A549 (cell line): ENCODE results near the gene WDR45B. TPM values are rescaled to one million over a fixed set of nuclear protein-coding genes. Genes with fewer than 3 reads are reported as not detected.
"Not testable (repeated sequence)": the region's sequence is repeated elsewhere in the genome, so short reads cannot be mapped to it uniquely, and the experiment has no call there.

Experiments
- ATAC-seq, 2 experiments: fragments of 200-7000 bp in 1 of 2; fragments of >200 bp in 1 of 2; cut with Nextera tagmentation in 1 of 2; cut with Tn5 transposase in 1 of 2; 3 replicates each; pipeline versions ENCODE4 v1.8.0 to v1.9.1; 2018 to 2020; ENCODE audit warnings: mild to moderate bottlenecking in 1 of 2, moderate library complexity in 1 of 2
- CTCF ChIA-PET: fragments of 300-600 bp; sonication (Branson Sonifier 250); formaldehyde crosslinking; extraction: SDS; loops from one replicate; lab custom pipeline; 2021; ENCODE audit warnings: antibody characterized with exemption, inconsistent platforms; lab: Yijun Ruan, JAX
- POLR2A ChIA-PET: fragments of 350-600 bp; formaldehyde crosslinking; extraction: SDS; loops from one replicate; lab custom pipeline; 2021; ENCODE audit warnings: antibody characterized with exemption, inconsistent platforms; lab: Yijun Ruan, JAX
- DNase-seq, 2 experiments: peaks; one replicate each; pipeline versions ENCODE4 v3.0.0 to v3.0.0-alpha.2; 2011 to 2016; ENCODE audit warnings: low read depth in 1 of 2, low spot score in 1 of 2
- FAIRE-seq: peaks from 2 replicates; lab custom pipeline; 2011; peaks lifted over from hg19 to GRCh38; lab: Jason Lieb, UNC
- H3K27ac ChIP-seq, 2 experiments: fragments of >200 bp; sonication (Bioruptor Twin); formaldehyde crosslinking; 3 replicates each; pipeline ENCODE4 v1.5.1; 2016 to 2017
- H3K4me1 ChIP-seq: fragments of >200 bp; sonication (Bioruptor Twin); formaldehyde crosslinking; 3 replicates; pipeline ENCODE4 v1.6.1; 2016
- H3K4me2 ChIP-seq: fragments of >200 bp; sonication (Bioruptor Twin); formaldehyde crosslinking; 3 replicates; pipeline ENCODE4 v1.6.1; 2016
- H3K4me3 ChIP-seq: fragments of >200 bp; sonication (Bioruptor Twin); formaldehyde crosslinking; 3 replicates; pipeline ENCODE4 v1.5.1; 2016
- H3K9me3 ChIP-seq: fragments of >200 bp; sonication (Bioruptor Twin); formaldehyde crosslinking; 3 replicates; pipeline ENCODE4 v1.6.1; 2016
- BCL3 ChIP-seq: fragments of >200 bp; sonication (Bioruptor Twin); formaldehyde crosslinking; IDR thresholded peaks from 3 replicates; pipeline ENCODE4 v1.6.1; 2016
- BHLHE40 ChIP-seq: IDR thresholded peaks from 2 replicates; pipeline ENCODE4 v1.6.1; 2012; ENCODE audit warnings: low read depth, low read length, inconsistent platforms
- CBX2 ChIP-seq: fragments of 200-600 bp; sonication (generic); IDR thresholded peaks from 2 replicates; pipeline ENCODE4 v1.6.1; 2016; ENCODE audit warnings: low read depth, mild to moderate bottlenecking, borderline replicate concordance
- CBX8 ChIP-seq: fragments of 200-600 bp; sonication (generic); IDR thresholded peaks from 2 replicates; pipeline ENCODE4 v1.6.1; 2016
- CEBPB ChIP-seq, 2 experiments: fragments of >200 bp in 1 of 2; sonication (Bioruptor Twin) in 1 of 2; formaldehyde crosslinking in 1 of 2; IDR thresholded peaks; 2 replicates each; pipeline ENCODE4 v1.6.1; 2012 to 2016
- CHD4 ChIP-seq: fragments of 200-600 bp; sonication (generic); IDR thresholded peaks from 2 replicates; pipeline ENCODE4 v1.6.1; 2016; ENCODE audit warnings: antibody characterized with exemption, mild to moderate bottlenecking, borderline replicate concordance
- CTCF ChIP-seq: fragments of >200 bp; sonication (Bioruptor Twin); formaldehyde crosslinking; IDR thresholded peaks from 3 replicates; pipeline ENCODE4 v1.5.1; 2016
- EHMT2 ChIP-seq: fragments of 200-600 bp; sonication (generic); IDR thresholded peaks from 2 replicates; pipeline ENCODE4 v1.6.1; 2016; ENCODE audit warnings: antibody characterized with exemption, low read depth, mild to moderate bottlenecking, moderate library complexity
- FOSL2 ChIP-seq, 2 experiments: fragments of 450-650 bp in 1 of 2; fragments of >200 bp in 1 of 2; sonication (Bioruptor Twin) in 1 of 2; formaldehyde crosslinking; IDR thresholded peaks; 2 replicates each; pipeline versions ENCODE4 v1.5.0 to v1.6.1; 2016 to 2020; ENCODE audit warnings: mild to moderate bottlenecking in 1 of 2, moderate library complexity in 1 of 2
- HEYL ChIP-seq: fragments of 250-450 bp; sonication (Bioruptor Pico); IDR thresholded peaks from 2 replicates; pipeline ENCODE4 v1.8.0; 2021; ENCODE audit warnings: mild to moderate bottlenecking, moderate library complexity
- HMGXB4 ChIP-seq: fragments of 250-450 bp; sonication (Bioruptor Pico); IDR thresholded peaks from 2 replicates; pipeline ENCODE4 v1.5.0; 2021; ENCODE audit warnings: mild to moderate bottlenecking, moderate library complexity, borderline replicate concordance
- JUN ChIP-seq, 2 experiments: fragments of >200 bp; sonication (Bioruptor Twin); formaldehyde crosslinking; IDR thresholded peaks; 2 replicates in 1 of 2; 3 replicates in 1 of 2; pipeline ENCODE4 v1.6.1; 2016 to 2017
- MAFK ChIP-seq: fragments of 450-650 bp; IDR thresholded peaks from 2 replicates; pipeline ENCODE4 v1.6.1; 2014; ENCODE audit not compliant: partially characterized antibody
- MAZ ChIP-seq: fragments of 150-350 bp; IDR thresholded peaks from 2 replicates; pipeline ENCODE4 v1.6.1; 2014; ENCODE audit warnings: antibody characterized with exemption, low read depth, low read length, borderline replicate concordance
- NPAS2 ChIP-seq: fragments of 250-450 bp; sonication (Bioruptor Pico); IDR thresholded peaks from 2 replicates; pipeline ENCODE4 v1.8.0; 2022; ENCODE audit warnings: mild to moderate bottlenecking, moderate library complexity, borderline replicate concordance
- PHF8 ChIP-seq: fragments of 200-600 bp; sonication (generic); IDR thresholded peaks from 2 replicates; pipeline ENCODE4 v1.6.1; 2016; ENCODE audit warnings: low read depth, mild to moderate bottlenecking, antibody characterized with exemption, moderate library complexity, borderline replicate concordance
- RAD21 ChIP-seq, 2 experiments: fragments of >200 bp in 1 of 2; sonication (Bioruptor Twin) in 1 of 2; formaldehyde crosslinking in 1 of 2; IDR thresholded peaks in 1 of 2; conservative IDR thresholded peaks in 1 of 2; 2 replicates in 1 of 2; 3 replicates in 1 of 2; pipeline ENCODE4 v1.6.1; 2012 to 2018; ENCODE audit warnings: inconsistent platforms in 1 of 2
- RCOR1 ChIP-seq: fragments of 150-350 bp; IDR thresholded peaks from 2 replicates; pipeline ENCODE4 v1.6.1; 2014; ENCODE audit warnings: antibody characterized with exemption, low read length, low read depth
- RFX5 ChIP-seq: fragments of 450-650 bp; IDR thresholded peaks from 2 replicates; pipeline ENCODE4 v1.7.1; 2014; ENCODE audit warnings: antibody characterized with exemption, mild to moderate bottlenecking, moderate library complexity
- SMC3 ChIP-seq: fragments of >200 bp; sonication (Bioruptor Twin); formaldehyde crosslinking; IDR thresholded peaks from 3 replicates; pipeline ENCODE4 v1.6.1; 2018; ENCODE audit warnings: inconsistent platforms
- TP53 ChIP-seq: fragments of 250-450 bp; sonication (Bioruptor Pico); IDR thresholded peaks from 2 replicates; pipeline ENCODE4 v1.5.0; 2021; ENCODE audit warnings: mild to moderate bottlenecking, moderate library complexity
- ZC3H11A ChIP-seq: fragments of 450-650 bp; IDR thresholded peaks from 2 replicates; pipeline ENCODE4 v1.6.1; 2014; ENCODE audit warnings: antibody characterized with exemption, mild to moderate bottlenecking
- ZFP36 ChIP-seq: fragments of 450-650 bp; IDR thresholded peaks from 2 replicates; pipeline ENCODE4 v1.6.1; 2014; ENCODE audit warnings: borderline replicate concordance; ENCODE audit not compliant: partially characterized antibody
- WGBS: methylation state at CpG from one replicate; pipeline ENCODE4 v1.1.6; 2017; ENCODE audit errors: missing lambda C conversion rate; 5-methylcytosine and 5-hydroxymethylcytosine counted together
- polyA plus RNA-seq, 4 experiments: library from polyadenylated mRNA; depleted of rRNA in 3 of 4; stranded (reverse); fragments of >200 nt; fragmentation: RNase III in 1 of 4; extraction: RNeasy Plus Mini Kit Qiagen cat#74134 plus additional on column Dnase treatment in 1 of 4; gene quantifications; 2 replicates in 3 of 4; 3 replicates in 1 of 4; pipeline ENCODE4 v1.2.3, GENCODE V29; 2011 to 2017

WDR45B gene
- polyA plus RNA-seq, 2 of the 4 experiments (the other 2 are of a cell fraction), result 88.2 to 124 TPM

GRCh38 chr17:82586576-82587233 lies 61.5 kb downstream of the WDR45B start (continued):
- TF ChIP-seq BCL3 (no peak), JUN (IDR thresholded peaks at IDR 0.05) (0 out of 5 replicates have a peak, but pooled peaks of 1 of the 2 experiments have one; percentile 17), EHMT2 (no peak), MAFK (no peak), CHD4 (no peak), CBX8 (no peak), CBX2 (no peak), NPAS2 (CRISPR knock-in tag) (no peak)

- WGBS, result 88% methylated on average over 21 of the region's 23 CpGs
Measured at GRCh38 chr17:82585935-82586575, 62.2 kb downstream of the WDR45B start.

GRCh38 chr17:82583720-82584234 lies 64.5 kb downstream of the WDR45B start:
- TF ChIP-seq CTCF, result no peak
- TF ChIP-seq RAD21 (conservative IDR thresholded peaks at IDR 0.05 in 1 of 2, IDR thresholded peaks at IDR 0.05 in 1 of 2), result no peak
- TF ChIP-seq ZFP36, result no peak
- no peak for TF ChIP-seq CEBPB (IDR thresholded peaks at IDR 0.05)
- no peak for TF ChIP-seq PHF8
- no peak for TF ChIP-seq SMC3
- TF ChIP-seq HEYL (CRISPR knock-in tag), result no peak
- no peak for TF ChIP-seq MAZ
- TF ChIP-seq FOSL2 (IDR thresholded peaks at IDR 0.05), result no peak
- no peak for TF ChIP-seq FOSL2 (CRISPR knock-in tag; IDR thresholded peaks at IDR 0.05)
- TF ChIP-seq BHLHE40, result no peak
- no peak for TF ChIP-seq TP53
- no peak for TF ChIP-seq ZC3H11A
- TF ChIP-seq RCOR1, result no peak
- no peak for TF ChIP-seq RFX5
- no peak for TF ChIP-seq HMGXB4 (CRISPR knock-in tag)
- TF ChIP-seq MAFK, result no peak
- no peak for TF ChIP-seq CBX8
- TF ChIP-seq, all 56 proteins: peak for 0
- 95% methylated on average over 28 of the region's 28 CpGs for WGBS
- FAIRE-seq (no peak), DNase-seq (no peak), ATAC-seq (no peak; a peak in 1 of 6 replicates)
- ChIA-PET POLR2A (no interaction called here), CTCF (interaction anchor here (0.8 to 1.0 kb wide), 2 partner anchors 29 to 34 kb away, joined by 3 to 4 read pairs; no protein-coding TSS in a partner anchor)
- no peak overlapping the region for H3K4me2 ChIP-seq
- H3K9me3 ChIP-seq, result no peaks in the 10 kb centered on the region
- H3K4me3 ChIP-seq, result no peak overlapping the region
- H3K27ac ChIP-seq, result no peak overlapping the region
- H3K4me1 ChIP-seq, result peaks cover 24% of the 10 kb centered on the region

More at GRCh38 chr17:82585935-82586575, 62.2 kb downstream of the WDR45B start:
- DNase-seq, result peak in 1 of 2 experiments; percentile 63
- FAIRE-seq, result peak; percentile 100
- H3K9me3 ChIP-seq, H3K4me3 ChIP-seq, H3K27ac ChIP-seq, H3K4me2 ChIP-seq, CTCF ChIA-PET, POLR2A ChIA-PET: not testable (repeated sequence)
- peaks cover 29% of the 10 kb centered on the region for H3K4me1 ChIP-seq
- ATAC-seq, result peak in 1 of 2 experiments; percentile 71; a peak in 3 of 6 replicates
